GM21576 (cell line): ENCODE results near the gene SLC45A1.

Source experiments
- ATAC-seq: cut with Tn5 transposase; IDR thresholded peaks from one replicate; pipeline ENCODE4 v1.9.1; 2021; ENCODE audit warnings: mild to moderate bottlenecking, moderate library complexity; ENCODE audit not compliant: unreplicated experiment

SLC45A1 gene

GRCh38 chr1:8382608-8383505 lies 64.9 kb downstream of the SLC45A1 start:
- ATAC-seq: no peak

- no peak for ATAC-seq
These were observed 66.2 kb downstream of the SLC45A1 start for GRCh38 chr1:8384088-8384487.

GRCh38 chr1:8384577-8384976 lies 66.7 kb downstream of the SLC45A1 start:
- ATAC-seq: no peak

GRCh38 chr1:8386247-8386646 lies 68.3 kb downstream of the SLC45A1 start:
- no peak for ATAC-seq

DNA sequence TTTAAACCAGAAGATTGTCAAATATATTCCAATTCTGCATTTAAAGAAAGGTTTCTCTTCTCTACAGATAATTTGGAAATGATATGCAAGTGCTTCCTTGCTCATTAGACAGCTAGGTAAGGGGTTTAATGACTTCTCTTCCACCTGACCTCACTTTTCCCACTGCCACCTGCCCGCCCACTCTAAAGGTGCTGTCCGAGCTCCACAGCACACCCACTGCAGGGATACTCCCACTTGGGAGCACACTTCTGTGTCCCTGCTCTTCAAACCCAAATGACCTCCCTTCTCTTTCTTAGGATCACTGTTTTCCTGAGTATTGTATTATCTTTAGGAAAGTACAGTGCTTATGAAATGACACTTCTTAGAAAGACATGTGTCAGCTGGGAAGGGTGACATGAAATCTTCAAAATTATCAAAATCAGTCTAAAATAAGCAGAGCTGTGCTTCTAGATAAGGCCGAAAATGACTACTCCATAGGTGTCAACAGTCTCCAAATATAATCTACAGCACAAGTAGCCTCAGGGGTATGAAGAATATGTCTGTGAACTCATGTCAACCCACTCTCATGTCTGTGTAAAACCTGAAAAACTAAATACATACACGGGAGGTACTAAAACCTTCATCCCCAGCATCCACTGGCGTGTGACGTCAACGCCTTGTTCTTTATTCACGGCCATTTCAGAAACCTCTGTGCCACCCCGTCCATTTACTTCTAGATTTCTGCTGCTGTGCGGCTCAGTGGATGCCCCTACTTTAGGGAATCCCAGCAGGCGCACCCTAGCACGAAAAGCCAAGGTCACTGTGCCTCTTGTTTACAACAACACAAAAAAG lies 71.0 kb downstream of the SLC45A1 start:
- no peak for ATAC-seq

- ATAC-seq: no peak
These were observed 72.1 kb downstream of the SLC45A1 start for GRCh38 chr1:8389958-8390535.

DNA sequence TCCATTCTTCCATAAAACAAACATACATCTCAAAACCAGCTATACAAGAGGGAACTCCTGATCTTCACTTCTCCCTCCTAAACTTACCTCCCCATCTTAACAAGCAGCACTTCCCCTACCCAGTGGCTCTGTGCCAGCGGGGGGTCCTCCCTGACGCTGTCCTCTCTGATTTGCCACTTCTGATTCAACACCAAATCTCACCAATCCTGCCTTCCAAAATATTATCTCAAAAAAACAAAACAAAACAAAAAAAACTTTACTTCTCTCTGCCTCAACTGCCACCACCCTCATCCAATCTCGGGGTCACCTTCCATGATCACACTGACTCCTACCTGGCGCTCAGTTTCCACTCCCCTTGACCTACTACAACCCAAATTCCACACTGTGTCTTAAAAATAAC lies 72.8 kb downstream of the SLC45A1 start:
- no peak for ATAC-seq

- ATAC-seq: no peak
These were observed 74.6 kb downstream of the SLC45A1 start for GRCh38 chr1:8392522-8392921.
